ENCODE measurements around the gene KIAA0753.
A peak's percentile ranks its signal among the peaks of the same experiment; 100 is the strongest.

KIAA0753 gene

GRCh38 chr17:6639014-6639585 is 1.4 kb downstream of the KIAA0753 start:
- H3K4me3 Mint-ChIP-seq: peak overlapping the region; percentile 90
- H3K9me3 Mint-ChIP-seq: no peaks in the 10 kb centered on the region
- peak overlapping the region; percentile 96 for H3K27ac Mint-ChIP-seq
- DNase-seq (ENCODE audit: low spot score in 2 of 2) (no peak), ATAC-seq (no peak)
- H3K36me3 Mint-ChIP-seq: peaks cover 60% of the 10 kb centered on the region
- peaks cover 59% of the 10 kb centered on the region for H3K4me1 Mint-ChIP-seq

DNA sequence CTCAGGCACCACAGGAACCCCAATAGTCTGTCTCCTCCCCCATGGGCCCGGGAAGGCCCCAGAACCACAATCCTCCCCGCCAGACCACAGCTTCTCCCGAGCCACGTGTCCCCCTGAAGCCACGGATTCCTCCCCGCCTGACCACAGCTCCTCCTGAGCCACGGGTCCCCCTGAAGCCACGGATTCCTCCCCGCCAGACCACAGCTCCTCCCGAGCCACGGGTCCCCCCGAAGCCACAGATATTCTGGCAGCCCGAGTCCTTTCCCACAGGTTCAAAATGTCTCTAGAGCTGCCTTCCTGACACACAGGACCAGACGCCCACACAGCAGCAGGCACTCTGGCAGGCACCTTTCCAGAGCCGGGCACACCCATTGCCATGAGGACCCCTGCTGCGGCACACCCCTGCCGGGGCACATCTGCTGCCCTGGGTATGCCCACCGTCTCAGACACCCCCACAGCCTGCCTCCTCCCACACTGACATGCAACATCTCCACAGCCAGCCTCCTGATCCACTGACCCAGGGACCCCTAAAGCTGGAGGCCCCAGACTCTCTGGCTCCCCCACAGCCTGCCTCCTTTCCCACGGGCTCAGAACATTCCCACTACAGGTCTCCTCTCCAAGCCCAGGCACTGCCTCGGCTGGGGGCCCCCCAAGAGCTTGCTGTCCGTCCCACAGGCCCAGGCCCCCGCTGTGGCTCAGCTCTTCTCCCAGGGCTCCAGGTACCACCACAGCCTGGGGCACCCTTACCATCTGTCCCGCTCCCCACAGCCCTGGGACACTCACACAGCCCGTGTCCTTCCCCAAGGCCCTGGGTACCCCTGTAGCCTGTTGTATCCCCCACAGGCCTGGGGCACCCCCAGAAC is 2.2 kb downstream of the KIAA0753 start:
- no peaks in the 10 kb centered on the region for H3K9me3 Mint-ChIP-seq
- H3K36me3 Mint-ChIP-seq: peaks cover 60% of the 10 kb centered on the region
- DNase-seq (ENCODE audit: low spot score in 2 of 2): no peak
- H3K4me1 Mint-ChIP-seq: peaks cover 50% of the 10 kb centered on the region
- H3K4me3 Mint-ChIP-seq: peak overlapping the region; percentile 90
- H3K27ac Mint-ChIP-seq: peak overlapping the region; percentile 96
- no peak for ATAC-seq

DNA sequence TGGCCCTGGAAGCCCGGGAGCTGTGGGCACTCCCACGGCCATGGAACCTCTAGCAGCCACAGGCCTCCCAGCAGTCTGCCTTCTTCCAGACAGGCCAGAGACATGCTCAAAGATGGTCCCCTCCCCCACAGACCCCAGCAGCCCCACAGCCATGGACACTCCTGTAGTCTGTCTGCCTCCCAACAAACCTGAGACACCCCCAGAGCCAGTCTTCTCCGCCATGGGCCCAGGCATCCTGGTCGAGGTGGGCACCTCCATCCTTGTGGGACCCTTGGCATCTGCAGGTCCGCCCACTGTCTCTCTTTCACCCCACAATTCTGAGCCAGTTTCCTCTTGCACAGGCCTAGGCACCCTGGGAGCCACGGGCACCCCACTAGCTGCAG is 3.1 kb downstream of the KIAA0753 start:
- Mint-ChIP-seq H3K36me3 (peaks cover 60% of the 10 kb centered on the region), H3K27ac (peak overlapping the region; percentile 96), H3K4me1 (peaks cover 43% of the 10 kb centered on the region), H3K9me3 (no peaks in the 10 kb centered on the region), H3K4me3 (peak overlapping the region; percentile 90)
- ATAC-seq: no peak
- DNase-seq (ENCODE audit: low spot score in 2 of 2): no peak

DNA sequence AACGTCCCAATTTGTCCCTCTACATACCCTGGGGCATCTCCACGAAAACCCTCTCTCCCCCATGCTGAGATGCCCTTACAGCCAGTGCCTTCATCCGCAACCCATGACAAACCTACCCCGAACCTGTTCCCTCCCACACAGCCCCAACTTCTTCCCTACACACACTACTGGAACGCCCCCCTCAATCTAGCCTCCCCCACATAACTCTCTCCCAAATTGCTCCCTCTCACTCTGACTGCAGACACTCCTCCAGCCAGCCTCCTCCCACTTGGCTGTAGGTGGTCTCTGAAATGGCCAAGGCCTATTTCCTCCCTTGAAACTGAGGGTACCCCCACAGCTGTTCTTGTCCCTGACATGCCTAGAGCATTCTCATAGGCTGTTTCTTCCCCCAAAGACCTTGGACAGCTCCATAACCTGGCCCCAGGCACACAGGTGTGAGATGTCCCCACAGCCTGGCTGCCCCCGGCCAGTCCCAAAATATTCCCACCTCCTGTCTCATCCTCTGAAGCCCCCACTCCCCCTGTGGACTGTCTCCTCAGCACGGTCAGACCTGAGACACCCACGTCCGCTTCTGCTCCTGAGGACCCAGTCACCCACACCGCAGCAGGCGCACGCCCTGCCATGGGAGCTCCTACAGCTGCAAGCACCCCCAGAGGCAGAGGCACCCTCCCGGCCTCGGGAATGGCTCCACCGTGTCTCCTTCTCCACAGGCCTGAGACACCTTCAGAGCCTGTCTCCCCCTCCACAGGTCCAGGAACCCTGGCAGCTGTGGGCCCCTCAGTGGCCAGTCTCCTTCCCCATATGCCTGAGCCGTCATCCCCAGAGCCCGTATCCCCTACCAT is 3.7 kb downstream of the KIAA0753 start:
- Mint-ChIP-seq H3K4me3 (peak overlapping the region; percentile 90), H3K27ac (peak overlapping the region; percentile 96), H3K36me3 (peaks cover 61% of the 10 kb centered on the region)

GRCh38 chr17:6636105-6636504 is 4.4 kb downstream of the KIAA0753 start:
- Mint-ChIP-seq H3K4me3 (no peak overlapping the region), H3K27ac (no peak overlapping the region), H3K36me3 (peaks cover 61% of the 10 kb centered on the region), H3K9me3 (no peaks in the 10 kb centered on the region), H3K4me1 (peaks cover 44% of the 10 kb centered on the region)
- DNase-seq (ENCODE audit: low spot score in 2 of 2) (no peak), ATAC-seq (no peak)

More for the DNA sequence above, 3.7 kb downstream of the KIAA0753 start:
- ATAC-seq: no peak
- H3K9me3 Mint-ChIP-seq: no peaks in the 10 kb centered on the region
- no peak for DNase-seq (ENCODE audit: low spot score in 2 of 2)
- peaks cover 39% of the 10 kb centered on the region for H3K4me1 Mint-ChIP-seq

DNA sequence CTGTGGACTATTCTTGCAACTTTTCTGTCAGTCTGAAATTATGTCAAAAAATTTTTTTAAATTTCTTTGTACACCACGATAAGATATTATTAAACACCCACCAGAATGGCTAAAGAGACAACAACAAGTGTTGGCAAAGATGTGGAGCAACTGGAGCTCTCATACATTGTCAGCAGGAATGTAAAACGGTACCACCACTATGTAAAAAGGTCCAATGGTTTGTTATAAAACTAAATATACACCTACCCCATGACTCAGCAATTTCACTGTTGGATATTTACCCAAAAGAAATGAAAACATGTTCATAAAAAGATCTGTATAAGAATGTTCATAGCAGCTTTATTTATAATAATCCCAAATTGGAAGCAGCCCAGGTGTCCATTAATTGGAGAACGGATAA is 7.2 kb downstream of the KIAA0753 start:
- Mint-ChIP-seq H3K36me3 (peaks cover 68% of the 10 kb centered on the region), H3K4me3 (no peak overlapping the region), H3K9me3 (no peaks in the 10 kb centered on the region), H3K27ac (no peak overlapping the region), H3K4me1 (peaks cover 26% of the 10 kb centered on the region)
- DNase-seq (ENCODE audit: low spot score in 2 of 2) (no peak), ATAC-seq (no peak)

DNA sequence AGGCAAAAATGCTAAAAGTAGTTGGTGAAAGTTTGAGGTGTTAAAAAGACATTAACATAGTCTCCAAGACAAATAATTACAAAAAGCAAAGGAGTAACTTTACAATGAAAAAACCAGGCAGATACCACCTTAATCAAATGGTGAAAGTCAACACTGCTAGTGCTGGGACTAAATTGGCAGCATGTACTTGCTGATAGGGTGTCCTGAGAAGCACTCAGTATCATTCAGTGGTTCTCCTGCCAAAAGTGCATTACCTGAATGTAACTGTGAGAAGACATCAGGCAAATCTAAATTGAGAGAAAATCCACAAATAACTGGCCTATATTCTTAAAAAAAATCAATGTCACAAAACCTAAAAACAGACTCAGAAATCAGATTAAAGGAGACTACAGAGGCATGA is 8.0 kb downstream of the KIAA0753 start:
- ATAC-seq: no peak
- Mint-ChIP-seq H3K4me1 (peaks cover 19% of the 10 kb centered on the region), H3K9me3 (no peaks in the 10 kb centered on the region), H3K4me3 (no peak overlapping the region), H3K36me3 (peaks cover 76% of the 10 kb centered on the region), H3K27ac (no peak overlapping the region)
- no peak for DNase-seq (ENCODE audit: low spot score in 2 of 2)

DNA sequence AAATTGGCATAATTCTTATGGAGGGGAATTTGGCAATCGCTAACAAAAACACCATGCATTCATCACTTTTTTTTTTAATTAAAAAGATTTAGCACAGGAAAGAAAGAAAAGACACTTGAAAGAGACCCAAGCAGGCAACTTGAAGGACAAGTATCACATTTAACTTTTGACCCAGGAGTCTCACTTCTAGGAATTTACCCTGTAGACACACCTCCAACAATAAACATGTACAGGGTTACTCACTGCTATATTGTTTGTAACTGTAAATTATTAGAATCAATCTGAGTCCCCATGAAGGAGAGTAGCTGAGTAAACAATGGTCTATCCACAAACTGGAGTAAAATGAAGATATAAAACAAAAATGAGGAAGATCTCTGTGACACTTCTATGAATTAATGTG is 10.1 kb downstream of the KIAA0753 start:
- Mint-ChIP-seq H3K27ac (no peak overlapping the region), H3K4me3 (no peak overlapping the region), H3K9me3 (no peaks in the 10 kb centered on the region), H3K36me3 (peaks cover 96% of the 10 kb centered on the region), H3K4me1 (peaks cover 6% of the 10 kb centered on the region)
- DNase-seq (ENCODE audit: low spot score in 2 of 2): no peak
- no peak for ATAC-seq

DNA sequence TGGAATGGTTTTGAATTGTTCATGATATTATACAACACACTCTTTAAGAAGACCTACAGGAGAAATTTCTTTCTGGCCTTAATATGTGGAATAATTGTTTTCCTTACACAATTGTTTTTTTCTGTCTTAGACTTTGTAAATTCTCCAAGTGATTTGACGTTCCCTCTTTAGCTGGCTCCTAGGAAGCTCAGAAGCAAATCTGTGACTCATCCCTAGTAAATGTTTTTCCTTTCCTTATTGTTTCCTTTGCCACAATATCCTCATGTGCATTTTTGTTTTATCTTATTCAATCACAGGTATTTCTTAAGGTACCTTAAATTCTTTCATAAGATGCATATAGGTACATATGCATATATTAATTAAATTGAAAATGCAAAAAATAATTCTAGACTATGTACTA is 13.5 kb downstream of the KIAA0753 start:
- Mint-ChIP-seq H3K4me3 (no peak overlapping the region), H3K27ac (no peak overlapping the region), H3K4me1 (peaks cover 6% of the 10 kb centered on the region), H3K36me3 (peaks cover 97% of the 10 kb centered on the region), H3K9me3 (no peaks in the 10 kb centered on the region)
- no peak for DNase-seq (ENCODE audit: low spot score in 2 of 2)
- ATAC-seq: no peak

GRCh38 chr17:6626616-6627015 is 13.9 kb downstream of the KIAA0753 start:
- Mint-ChIP-seq H3K9me3 (no peaks in the 10 kb centered on the region), H3K27ac (no peak overlapping the region), H3K4me1 (peaks cover 6% of the 10 kb centered on the region), H3K36me3 (peaks cover 97% of the 10 kb centered on the region), H3K4me3 (no peak overlapping the region)
- no peak for ATAC-seq
- DNase-seq (ENCODE audit: low spot score in 2 of 2): no peak

GRCh38 chr17:6623941-6624340 is 16.6 kb downstream of the KIAA0753 start:
- H3K4me3 Mint-ChIP-seq: no peak overlapping the region
- H3K27ac Mint-ChIP-seq: no peak overlapping the region
- ATAC-seq (no peak), DNase-seq (ENCODE audit: low spot score in 2 of 2) (no peak)
- H3K36me3 Mint-ChIP-seq: peaks cover 90% of the 10 kb centered on the region
- H3K4me1 Mint-ChIP-seq: no peaks in the 10 kb centered on the region
- H3K9me3 Mint-ChIP-seq: no peaks in the 10 kb centered on the region

- Mint-ChIP-seq H3K4me1 (no peaks in the 10 kb centered on the region), H3K36me3 (peaks cover 87% of the 10 kb centered on the region), H3K27ac (no peak overlapping the region), H3K4me3 (no peak overlapping the region), H3K9me3 (no peaks in the 10 kb centered on the region)
- no peak for ATAC-seq
- no peak for DNase-seq (ENCODE audit: low spot score in 2 of 2)
Measured at GRCh38 chr17:6611231-6611630, 29.3 kb downstream of the KIAA0753 start.

DNA sequence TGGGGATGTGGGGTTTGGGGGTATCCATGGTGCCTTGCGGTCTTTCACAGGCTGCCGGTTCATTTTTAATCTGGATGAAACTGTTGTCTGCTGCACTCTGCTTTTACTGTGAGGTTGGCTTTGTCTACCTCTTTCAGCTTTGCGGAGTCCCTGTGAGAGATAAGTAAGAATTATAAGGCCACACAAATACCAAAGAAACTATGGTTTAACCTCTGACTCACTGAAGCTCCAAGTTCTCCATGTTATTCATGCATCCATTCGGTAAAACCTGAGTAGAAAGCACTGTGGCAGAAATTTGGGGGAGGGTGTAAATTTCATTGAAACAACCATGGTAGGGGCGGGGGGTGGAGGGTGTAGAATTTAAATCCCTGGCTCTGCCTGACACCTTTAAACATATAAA is 30.5 kb downstream of the KIAA0753 start:
- ATAC-seq: no peak
- H3K4me3 Mint-ChIP-seq: no peak overlapping the region
- H3K4me1 Mint-ChIP-seq: no peaks in the 10 kb centered on the region
- peaks cover 87% of the 10 kb centered on the region for H3K36me3 Mint-ChIP-seq
- H3K9me3 Mint-ChIP-seq: no peaks in the 10 kb centered on the region
- no peak for DNase-seq (ENCODE audit: low spot score in 2 of 2)
- no peak overlapping the region for H3K27ac Mint-ChIP-seq

DNA sequence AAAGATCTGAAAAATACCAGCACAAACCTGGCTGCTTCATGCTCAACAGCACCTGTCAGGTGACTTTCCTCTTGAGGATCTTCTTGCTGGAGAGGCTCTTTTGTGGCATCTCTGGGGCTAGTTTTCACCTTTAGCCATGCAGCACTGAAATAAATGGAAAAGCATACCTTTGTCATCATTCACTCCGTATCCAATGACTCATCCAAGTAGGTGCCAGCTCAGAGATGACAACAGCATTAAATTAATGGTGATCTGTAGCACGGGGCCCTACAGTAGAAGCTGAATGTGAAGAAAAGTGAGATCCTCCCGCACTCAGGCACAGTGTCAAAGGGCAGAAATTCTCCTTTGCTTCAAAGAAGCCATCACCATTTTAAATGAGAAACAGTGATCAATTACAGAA is 32.2 kb downstream of the KIAA0753 start:
- no peak for ATAC-seq
- peaks cover 89% of the 10 kb centered on the region for H3K36me3 Mint-ChIP-seq
- no peak overlapping the region for H3K27ac Mint-ChIP-seq
- DNase-seq (ENCODE audit: low spot score in 2 of 2): no peak
- H3K4me3 Mint-ChIP-seq: no peak overlapping the region
- H3K4me1 Mint-ChIP-seq: no peaks in the 10 kb centered on the region
- H3K9me3 Mint-ChIP-seq: no peaks in the 10 kb centered on the region

DNA sequence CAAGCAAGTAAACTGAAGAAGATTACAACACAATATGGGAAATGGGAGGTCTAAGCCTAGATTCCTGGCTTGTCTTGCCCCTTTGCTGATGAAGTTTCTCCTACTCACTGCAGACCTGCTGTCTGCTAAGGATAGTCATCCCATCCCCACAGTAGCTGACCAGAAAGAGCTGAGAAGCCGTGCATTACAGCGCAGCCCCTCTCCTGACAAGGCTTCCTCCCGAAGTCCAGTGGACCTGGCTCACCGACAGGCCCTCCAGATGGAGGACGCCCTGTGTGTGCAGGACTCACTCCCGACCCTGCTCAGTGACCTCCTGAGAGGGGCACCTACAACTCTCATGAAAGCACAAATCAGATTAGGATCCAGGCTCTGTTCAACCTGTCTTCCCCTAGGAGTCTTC is 35.4 kb downstream of the KIAA0753 start:
- DNase-seq (ENCODE audit: low spot score in 2 of 2) (no peak), ATAC-seq (no peak)
- Mint-ChIP-seq H3K36me3 (peaks cover 86% of the 10 kb centered on the region), H3K4me1 (no peaks in the 10 kb centered on the region), H3K27ac (no peak overlapping the region), H3K4me3 (no peak overlapping the region), H3K9me3 (no peaks in the 10 kb centered on the region)
